HEK293T (cell line): ENCODE data around the gene TRIM34.
"Not testable (repeated sequence)": the region's sequence is repeated elsewhere in the genome, so short reads cannot be mapped to it uniquely, and the experiment has no call there.

Experiments used
- CTCF ChIA-PET: fragments of 350-600 bp; formaldehyde crosslinking; extraction: SDS; loops from one replicate; lab custom pipeline; 2021; ENCODE audit warnings: antibody characterized with exemption, inconsistent platforms; lab: Yijun Ruan, JAX
- POLR2A ChIA-PET: fragments of 350-600 bp; formaldehyde crosslinking; extraction: SDS; loops from one replicate; lab custom pipeline; 2020; ENCODE audit warnings: antibody characterized with exemption, inconsistent platforms; lab: Yijun Ruan, JAX
- DNase-seq: peaks from one replicate; pipeline ENCODE4 v3.0.0; 2012; ENCODE audit warnings: mixed read lengths; ENCODE audit errors: extremely low spot score
- ARNT ChIP-seq: fragments of 450-650 bp; IDR thresholded peaks from 2 replicates; pipeline ENCODE4 v1.6.1; 2017; ENCODE audit warnings: mild to moderate bottlenecking
- BHLHE40 ChIP-seq: fragments of 450-650 bp; IDR thresholded peaks from 2 replicates; pipeline ENCODE4 v1.6.1; 2016; ENCODE audit warnings: mild to moderate bottlenecking, moderate library complexity, borderline replicate concordance
- CTBP1 ChIP-seq: fragments of 450-650 bp; IDR thresholded peaks from 2 replicates; pipeline ENCODE4 v1.6.1; 2016; ENCODE audit warnings: borderline replicate concordance
- ELF4 ChIP-seq: fragments of 450-650 bp; IDR thresholded peaks from 2 replicates; pipeline ENCODE4 v1.6.1; 2017; ENCODE audit warnings: antibody characterized with exemption
- FOXA1 ChIP-seq: fragments of 450-650 bp; IDR thresholded peaks from 2 replicates; pipeline ENCODE4 v1.6.1; 2016; ENCODE audit warnings: mild to moderate bottlenecking
- FOXK2 ChIP-seq: fragments of 450-650 bp; IDR thresholded peaks from 2 replicates; pipeline ENCODE4 v1.6.1; 2016; ENCODE audit warnings: mild to moderate bottlenecking
- FOXM1 ChIP-seq: fragments of 450-650 bp; IDR thresholded peaks from 2 replicates; pipeline ENCODE4 v1.6.1; 2017; ENCODE audit warnings: mild to moderate bottlenecking, borderline replicate concordance
- HDGF ChIP-seq: fragments of 450-650 bp; IDR thresholded peaks from 2 replicates; pipeline ENCODE4 v1.6.1; 2017; ENCODE audit warnings: antibody characterized with exemption, borderline replicate concordance
- L3MBTL2 ChIP-seq: fragments of 450-650 bp; conservative IDR thresholded peaks from 2 replicates; pipeline ENCODE4 v1.6.1; 2016; ENCODE audit warnings: mild to moderate bottlenecking
- LEF1 ChIP-seq: fragments of 450-650 bp; IDR thresholded peaks from 2 replicates; pipeline ENCODE4 v1.6.1; 2017; ENCODE audit warnings: mild to moderate bottlenecking, borderline replicate concordance
- NFRKB ChIP-seq: fragments of 450-650 bp; IDR thresholded peaks from 2 replicates; pipeline ENCODE4 v1.6.1; 2016; ENCODE audit warnings: mild to moderate bottlenecking, moderate library complexity
- SP1 ChIP-seq: fragments of 450-650 bp; IDR thresholded peaks from 2 replicates; pipeline ENCODE4 v1.6.1; 2017
- SUZ12 ChIP-seq: fragments of 450-650 bp; IDR thresholded peaks from 2 replicates; pipeline ENCODE4 v1.6.1; 2016; ENCODE audit warnings: mild to moderate bottlenecking
- TARDBP ChIP-seq: fragments of 450-650 bp; IDR thresholded peaks from 2 replicates; pipeline ENCODE4 v1.6.1; 2016
- ZNF384 ChIP-seq: fragments of 450-650 bp; IDR thresholded peaks from 2 replicates; pipeline ENCODE4 v1.6.1; 2016
- TF ChIP-seq, protein P1 (sequence below): fragments of 450-650 bp; IDR thresholded peaks from 2 replicates; pipeline ENCODE4 v1.6.1; 2016

The TRIM34 gene, protein sequence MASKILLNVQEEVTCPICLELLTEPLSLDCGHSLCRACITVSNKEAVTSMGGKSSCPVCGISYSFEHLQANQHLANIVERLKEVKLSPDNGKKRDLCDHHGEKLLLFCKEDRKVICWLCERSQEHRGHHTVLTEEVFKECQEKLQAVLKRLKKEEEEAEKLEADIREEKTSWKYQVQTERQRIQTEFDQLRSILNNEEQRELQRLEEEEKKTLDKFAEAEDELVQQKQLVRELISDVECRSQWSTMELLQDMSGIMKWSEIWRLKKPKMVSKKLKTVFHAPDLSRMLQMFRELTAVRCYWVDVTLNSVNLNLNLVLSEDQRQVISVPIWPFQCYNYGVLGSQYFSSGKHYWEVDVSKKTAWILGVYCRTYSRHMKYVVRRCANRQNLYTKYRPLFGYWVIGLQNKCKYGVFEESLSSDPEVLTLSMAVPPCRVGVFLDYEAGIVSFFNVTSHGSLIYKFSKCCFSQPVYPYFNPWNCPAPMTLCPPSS

GRCh38 chr11:5624489-5625279, at the start of gene TRIM34:
TRIM34 (plus strand) TSS chr11:5625001; CDS start chr11:5632332, 7,331 bp downstream.
- CTCF ChIA-PET: no interaction called here
- peak; percentile 18 for DNase-seq
- POLR2A ChIA-PET: no interaction called here
- TF ChIP-seq FOXK2 (no peak), NFRKB (no peak), TARDBP (no peak), ZNF384 (no peak), FOXA1 (no peak), FOXM1 (no peak)

- CTCF ChIA-PET: no interaction called here
- POLR2A ChIA-PET: no interaction called here
- TF ChIP-seq FOXM1 (no peak), FOXK2 (no peak), LEF1 (no peak), NFRKB (no peak), ARNT (no peak), SUZ12 (no peak), CTBP1 (no peak), ZNF384 (no peak), TARDBP (no peak), BHLHE40 (no peak), L3MBTL2 (no peak), SP1 (no peak), ELF4 (no peak), HDGF (no peak), FOXA1 (no peak)
- TF ChIP-seq, protein P1, sequence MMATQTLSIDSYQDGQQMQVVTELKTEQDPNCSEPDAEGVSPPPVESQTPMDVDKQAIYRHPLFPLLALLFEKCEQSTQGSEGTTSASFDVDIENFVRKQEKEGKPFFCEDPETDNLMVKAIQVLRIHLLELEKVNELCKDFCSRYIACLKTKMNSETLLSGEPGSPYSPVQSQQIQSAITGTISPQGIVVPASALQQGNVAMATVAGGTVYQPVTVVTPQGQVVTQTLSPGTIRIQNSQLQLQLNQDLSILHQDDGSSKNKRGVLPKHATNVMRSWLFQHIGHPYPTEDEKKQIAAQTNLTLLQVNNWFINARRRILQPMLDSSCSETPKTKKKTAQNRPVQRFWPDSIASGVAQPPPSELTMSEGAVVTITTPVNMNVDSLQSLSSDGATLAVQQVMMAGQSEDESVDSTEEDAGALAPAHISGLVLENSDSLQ: no peak
- no peak for DNase-seq
Observed at GRCh38 chr11:5575152-5575551, 49.6 kb upstream of the TRIM34 start.

DNA sequence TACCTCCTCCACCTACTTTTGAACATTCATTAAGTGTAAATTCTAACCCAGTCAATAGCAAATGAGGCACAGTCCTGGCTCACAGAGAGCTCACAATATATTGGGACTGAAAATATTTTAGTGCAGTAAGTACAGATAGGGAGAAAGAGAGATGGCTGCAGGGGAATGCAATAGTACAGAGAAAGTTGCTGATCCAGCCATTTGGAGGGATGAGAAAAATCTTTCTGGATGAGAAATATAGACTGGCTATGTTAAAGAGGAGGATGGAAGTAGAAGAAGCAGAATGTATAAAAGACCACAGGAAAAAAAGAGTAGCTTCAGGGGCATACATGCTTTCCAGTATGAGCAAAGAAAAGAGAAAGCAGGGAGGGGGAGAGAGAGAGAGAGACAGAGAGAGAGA, 47.7 kb upstream of the TRIM34 start:
- no peak for DNase-seq
- ChIA-PET CTCF (no interaction called here), POLR2A (no interaction called here)
- TF ChIP-seq HDGF (no peak), LEF1 (no peak), ZNF384 (no peak), SUZ12 (no peak), ELF4 (no peak), SP1 (no peak), ARNT (no peak), NFRKB (no peak), L3MBTL2 (no peak), TARDBP (no peak), FOXK2 (no peak), CTBP1 (no peak)
- TF ChIP-seq, protein P1: no peak

DNA sequence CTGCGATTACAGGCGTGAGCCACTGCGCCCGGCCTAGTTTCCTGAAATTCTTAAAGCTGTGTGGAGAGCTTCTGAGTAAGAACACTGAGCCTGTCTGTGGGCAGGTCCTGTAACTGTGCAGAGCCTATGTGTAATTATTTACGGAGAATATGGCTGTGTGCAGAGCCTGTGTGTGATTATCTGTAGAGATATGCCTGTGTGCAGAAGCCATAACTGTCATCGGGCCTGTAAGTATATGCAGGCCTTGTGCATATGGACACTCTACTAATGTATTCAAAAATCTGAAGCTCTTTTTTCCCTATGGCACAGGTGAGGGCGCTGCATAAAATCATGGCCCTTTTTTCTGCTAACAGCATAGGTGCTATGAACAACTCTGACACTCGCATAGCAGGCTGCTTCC, 44.2 kb upstream of the TRIM34 start, which contains the start of gene OR52B6:
OR52B6 (plus strand) TSS at position 301 of the 400 bp plus-strand sequence; CDS start at position 301, 0 bp downstream.
- no peak for DNase-seq
- TF ChIP-seq CTBP1 (no peak), ARNT (no peak), BHLHE40 (no peak), FOXA1 (no peak)
- CTCF ChIA-PET: no interaction called here
- POLR2A ChIA-PET: no interaction called here

GRCh38 chr11:5581014-5581413, 43.8 kb upstream of the TRIM34 start:
- DNase-seq: no peak
- TF ChIP-seq NFRKB (no peak), TARDBP (no peak)
- ChIA-PET POLR2A (no interaction called here), CTCF (no interaction called here)

- CTCF ChIA-PET, DNase-seq, POLR2A ChIA-PET: not testable (repeated sequence)
Observed at GRCh38 chr11:5584458-5584857, 40.3 kb upstream of the TRIM34 start.

GRCh38 chr11:5589906-5590305, 34.9 kb upstream of the TRIM34 start:
- DNase-seq, CTCF ChIA-PET, POLR2A ChIA-PET: not testable (repeated sequence)
